HG03139 (cell line): ENCODE measurements around the gene ATOH7.
"Not testable (repeated sequence)": the region's sequence is repeated elsewhere in the genome, so short reads cannot be mapped to it uniquely, and the experiment has no call there.

ENCODE experiments used
- ATAC-seq: cut with Tn5 transposase; IDR thresholded peaks from one replicate; pipeline ENCODE4 v1.9.1; 2021; ENCODE audit not compliant: unreplicated experiment

ATOH7 gene

GRCh38 chr10:68238371-68238770, 6.5 kb upstream of the ATOH7 start:
- no peak for ATAC-seq

GRCh38 chr10:68237173-68237572, 5.3 kb upstream of the ATOH7 start:
- ATAC-seq = no peak

- ATAC-seq = no peak
Observed at GRCh38 chr10:68235581-68235980, 3.7 kb upstream of the ATOH7 start.

GRCh38 chr10:68235111-68235510, 3.2 kb upstream of the ATOH7 start:
- no peak for ATAC-seq

GRCh38 chr10:68233046-68233445, 1.1 kb upstream of the ATOH7 start:
- ATAC-seq = no peak

- peak; percentile 91 for ATAC-seq
Observed at GRCh38 chr10:68231106-68231816, 652 bp downstream of the ATOH7 start.

- ATAC-seq = no peak
Observed at GRCh38 chr10:68230268-68230667, 1.6 kb downstream of the ATOH7 start.

GRCh38 chr10:68224810-68225209, 7.1 kb downstream of the ATOH7 start:
- ATAC-seq = no peak

GRCh38 chr10:68223535-68224165, 8.3 kb downstream of the ATOH7 start:
- no peak for ATAC-seq

GRCh38 chr10:68222391-68222790, 9.5 kb downstream of the ATOH7 start:
- no peak for ATAC-seq

- no peak for ATAC-seq
Observed at GRCh38 chr10:68221196-68221595, 10.7 kb downstream of the ATOH7 start.

- ATAC-seq = no peak
Observed at GRCh38 chr10:68218786-68219185, 13.1 kb downstream of the ATOH7 start.

- no peak for ATAC-seq
Observed at GRCh38 chr10:68212721-68213352, 19.1 kb downstream of the ATOH7 start.

- no peak for ATAC-seq
Observed at GRCh38 chr10:68211669-68212068, 20.2 kb downstream of the ATOH7 start.

GRCh38 chr10:68208424-68209042, 23.4 kb downstream of the ATOH7 start:
- no peak for ATAC-seq

- ATAC-seq = no peak
Observed at GRCh38 chr10:68202960-68203353, 29.0 kb downstream of the ATOH7 start.

- no peak for ATAC-seq
Observed at GRCh38 chr10:68196701-68197100, 35.2 kb downstream of the ATOH7 start.

GRCh38 chr10:68195776-68196175, 36.1 kb downstream of the ATOH7 start:
- not testable (repeated sequence) for ATAC-seq

- no peak for ATAC-seq
Observed at GRCh38 chr10:68194290-68194689, 37.6 kb downstream of the ATOH7 start.

GRCh38 chr10:68192113-68192512, 39.8 kb downstream of the ATOH7 start:
- no peak for ATAC-seq

GRCh38 chr10:68188835-68189234, 43.1 kb downstream of the ATOH7 start:
- no peak for ATAC-seq

- ATAC-seq = no peak
Observed at GRCh38 chr10:68185085-68185484, 46.8 kb downstream of the ATOH7 start.
